Uterus (tissue), 2 donors: ENCODE measurements around the gene ASPDH.

Source experiments
- CTCF ChIP-seq, 4 experiments: fragments of 200-600 bp in 2 of 4; fragments of 450-650 bp in 2 of 4; sonication (generic) in 2 of 4; IDR thresholded peaks; one replicate each; pipeline ENCODE4 v1.5.1; 2016 to 2019; ENCODE audit warnings: antibody characterized with exemption in 4 of 4, mild to moderate bottlenecking in 2 of 4, moderate library complexity in 1 of 4
- POLR2A ChIP-seq, 2 donors: fragments of 450-650 bp; IDR thresholded peaks; one replicate each; pipeline ENCODE4 v1.6.1; 2016; ENCODE audit warnings: antibody characterized with exemption in 2 of 2, mild to moderate bottlenecking in 1 of 2, moderate library complexity in 1 of 2

- TF ChIP-seq POLR2A (IDR thresholded peaks at IDR 0.05) (no peak), CTCF (IDR thresholded peaks at IDR 0.05) (no peak)
Measured at GRCh38 chr19:50506700-50507099, 7.0 kb downstream of the ASPDH start.
